Measurements from ENCODE around the gene MAP2K1. TPM values are rescaled to one million over a fixed set of nuclear protein-coding genes. Genes with fewer than 3 reads are reported as not detected.

The MAP2K1 gene
- total RNA-seq, 2 donors from 2014 or later = 121 to 134 TPM

Other genes with a start within 250 kb of the MAP2K1 start
- not detected for gene MEGF11, start 133.2 kb upstream of the MAP2K1 start, total RNA-seq
- gene DIS3L, start 93.3 kb upstream of the MAP2K1 start, total RNA-seq = 10 to 100 TPM; 20.5 to 35.9 TPM
- gene TIPIN, start 30.2 kb upstream of the MAP2K1 start, total RNA-seq = 10 to 100 TPM; 28.4 to 56.3 TPM
- gene SNAPC5, start 110.8 kb downstream of the MAP2K1 start, total RNA-seq = 10 to 100 TPM; 21.8 to 30.8 TPM
- gene RPL4, start 117.9 kb downstream of the MAP2K1 start, total RNA-seq = 1,000 to 10,000 TPM; 1,786 to 1,827 TPM
- gene ZWILCH, start 118.4 kb downstream of the MAP2K1 start, total RNA-seq = 10 to 100 TPM; 24.6 to 45.0 TPM
- not detected for gene LCTL, start 179.1 kb downstream of the MAP2K1 start, total RNA-seq